Parathyroid adenoma (tissue), 2 donors: ENCODE data around the gene AUTS2.

Source experiments
- H2AFZ ChIP-seq: fragments of 300-600 bp; sonication (generic); one replicate; pipeline ENCODE4 v1.7.0; 2017; ENCODE audit warnings: antibody characterized with exemption, mild to moderate bottlenecking
- H3K27ac ChIP-seq: fragments of 300-600 bp; sonication (generic); one replicate; pipeline ENCODE4 v1.7.0; 2017
- H3K27me3 ChIP-seq: fragments of 300-600 bp; sonication (generic); one replicate; pipeline ENCODE4 v1.7.0; 2017; ENCODE audit warnings: low read length; ENCODE audit not compliant: control insufficient read depth, insufficient read depth
- H3K36me3 ChIP-seq: fragments of 300-600 bp; sonication (generic); one replicate; pipeline ENCODE4 v1.7.0; 2017; ENCODE audit warnings: low read length; ENCODE audit not compliant: control insufficient read depth, insufficient read depth
- H3K4me1 ChIP-seq: fragments of 300-600 bp; sonication (generic); one replicate; pipeline ENCODE4 v1.7.0; 2017; ENCODE audit warnings: control low read depth
- H3K4me2 ChIP-seq: fragments of 300-600 bp; sonication (generic); one replicate; pipeline ENCODE4 v1.7.0; 2017; ENCODE audit warnings: low read length
- H3K4me3 ChIP-seq: fragments of 300-600 bp; sonication (generic); one replicate; pipeline ENCODE4 v1.7.0; 2017; ENCODE audit warnings: low read depth, low read length
- H3K79me2 ChIP-seq: fragments of 300-600 bp; sonication (generic); one replicate; pipeline ENCODE4 v1.7.0; 2017; ENCODE audit warnings: control low read depth
- H3K9ac ChIP-seq: fragments of 300-600 bp; sonication (generic); one replicate; pipeline ENCODE4 v1.7.0; 2017; ENCODE audit warnings: mild to moderate bottlenecking
- H3K9me3 ChIP-seq: fragments of 300-600 bp; sonication (generic); one replicate; pipeline ENCODE4 v1.7.0; 2017; ENCODE audit warnings: low read length; ENCODE audit not compliant: control insufficient read depth
- CTCF ChIP-seq: fragments of 300-600 bp; sonication (generic); IDR thresholded peaks from one replicate; pipeline ENCODE4 v1.7.0; 2017; ENCODE audit warnings: antibody characterized with exemption, mild to moderate bottlenecking
- donor health status: primary hyperparathyroidism.

Gene AUTS2

GRCh38 chr7:69906283-69906995, 308.2 kb downstream of the AUTS2 start:
- H3K4me2 ChIP-seq, result no peak overlapping the region
- no peak overlapping the region for H3K4me3 ChIP-seq
- no peaks in the 10 kb centered on the region for H3K27me3 ChIP-seq
- no peak for TF ChIP-seq CTCF
- H3K79me2 ChIP-seq, result no peaks in the 10 kb centered on the region
- no peaks in the 10 kb centered on the region for H3K9me3 ChIP-seq
- peaks cover 3% of the 10 kb centered on the region for H3K4me1 ChIP-seq
- H3K27ac ChIP-seq, result no peak overlapping the region
- H3K9ac ChIP-seq, result no peak overlapping the region
- no peaks in the 10 kb centered on the region for H3K36me3 ChIP-seq
- H2AFZ ChIP-seq, result no peak overlapping the region

GRCh38 chr7:69907720-69908119, 309.4 kb downstream of the AUTS2 start:
- Histone ChIP-seq H3K27ac (no peak overlapping the region), H3K9me3 (no peaks in the 10 kb centered on the region), H3K4me1 (no peaks in the 10 kb centered on the region), H3K27me3 (no peaks in the 10 kb centered on the region), H3K4me3 (no peak overlapping the region), H3K36me3 (no peaks in the 10 kb centered on the region), H2AFZ (no peak overlapping the region), H3K79me2 (no peaks in the 10 kb centered on the region), H3K9ac (no peak overlapping the region), H3K4me2 (no peak overlapping the region)
- TF ChIP-seq CTCF, result no peak

- no peak overlapping the region for H3K4me2 ChIP-seq
- H3K27ac ChIP-seq, result no peak overlapping the region
- no peak for TF ChIP-seq CTCF
- no peaks in the 10 kb centered on the region for H3K9me3 ChIP-seq
- no peaks in the 10 kb centered on the region for H3K27me3 ChIP-seq
- no peaks in the 10 kb centered on the region for H3K36me3 ChIP-seq
- no peak overlapping the region for H3K4me3 ChIP-seq
- no peaks in the 10 kb centered on the region for H3K79me2 ChIP-seq
- no peak overlapping the region for H3K9ac ChIP-seq
- H2AFZ ChIP-seq, result no peak overlapping the region
- no peaks in the 10 kb centered on the region for H3K4me1 ChIP-seq
Observed at GRCh38 chr7:69908454-69908853, 310.2 kb downstream of the AUTS2 start.

GRCh38 chr7:69910150-69910549, 311.9 kb downstream of the AUTS2 start:
- TF ChIP-seq CTCF, result no peak
- Histone ChIP-seq H3K79me2 (no peaks in the 10 kb centered on the region), H3K9me3 (no peaks in the 10 kb centered on the region), H3K4me1 (no peaks in the 10 kb centered on the region), H3K4me2 (no peak overlapping the region), H3K9ac (no peak overlapping the region), H2AFZ (no peak overlapping the region), H3K36me3 (no peaks in the 10 kb centered on the region), H3K27ac (no peak overlapping the region), H3K4me3 (no peak overlapping the region), H3K27me3 (no peaks in the 10 kb centered on the region)

- no peak overlapping the region for H3K4me3 ChIP-seq
- no peak overlapping the region for H3K9ac ChIP-seq
- H3K36me3 ChIP-seq, result no peaks in the 10 kb centered on the region
- no peak overlapping the region for H2AFZ ChIP-seq
- H3K4me2 ChIP-seq, result no peak overlapping the region
- no peaks in the 10 kb centered on the region for H3K9me3 ChIP-seq
- H3K4me1 ChIP-seq, result no peaks in the 10 kb centered on the region
- no peak for TF ChIP-seq CTCF
- no peaks in the 10 kb centered on the region for H3K79me2 ChIP-seq
- H3K27ac ChIP-seq, result no peak overlapping the region
- H3K27me3 ChIP-seq, result no peaks in the 10 kb centered on the region
Observed at GRCh38 chr7:69911337-69911736, 313.1 kb downstream of the AUTS2 start.
